ENCODE results near the gene PCAT6.
A peak's percentile ranks its signal among the peaks of the same experiment; 100 is the strongest.
"Not testable (repeated sequence)": the region's sequence is repeated elsewhere in the genome, so short reads cannot be mapped to it uniquely, and the experiment has no call there.

PCAT6 gene

GRCh38 chr1:202821467-202821866 lies 10.7 kb downstream of the PCAT6 start:
- H3K27me3 ChIP-seq (replicated peaks; ENCODE audit: control insufficient read depth, insufficient read depth, low read length, poor library complexity, severe bottlenecking): no peaks in the 10 kb centered on the region
- no peak for DNase-seq
- no peaks in the 10 kb centered on the region for H3K36me3 ChIP-seq (ENCODE audit: control insufficient read depth, insufficient read depth, low read length)
- no peak overlapping the region for H3K27ac ChIP-seq (ENCODE audit: insufficient read depth, low read length, poor library complexity, severe bottlenecking)
- H3K4me1 ChIP-seq (ENCODE audit: control insufficient read depth, insufficient read depth, low read length, poor library complexity, severe bottlenecking): no peaks in the 10 kb centered on the region
- H3K9me3 ChIP-seq (ENCODE audit: control insufficient read depth, low read length): no peaks in the 10 kb centered on the region
- H3K4me3 ChIP-seq (ENCODE audit: insufficient read depth, low read depth, low read length, poor library complexity, severe bottlenecking): no peak overlapping the region

- Histone ChIP-seq H3K9me3 (ENCODE audit: control insufficient read depth, low read length) (no peaks in the 10 kb centered on the region), H3K27ac (ENCODE audit: insufficient read depth, low read length, poor library complexity, severe bottlenecking) (no peak overlapping the region), H3K27me3 (replicated peaks; ENCODE audit: control insufficient read depth, insufficient read depth, low read length, poor library complexity, severe bottlenecking) (no peaks in the 10 kb centered on the region), H3K4me1 (ENCODE audit: control insufficient read depth, insufficient read depth, low read length, poor library complexity, severe bottlenecking) (no peaks in the 10 kb centered on the region), H3K36me3 (ENCODE audit: control insufficient read depth, insufficient read depth, low read length) (no peaks in the 10 kb centered on the region), H3K4me3 (ENCODE audit: insufficient read depth, low read depth, low read length, poor library complexity, severe bottlenecking) (no peak overlapping the region)
- no peak for DNase-seq
These were observed 15.0 kb downstream of the PCAT6 start for GRCh38 chr1:202825748-202826147.

- H3K4me1 ChIP-seq (ENCODE audit: control insufficient read depth, insufficient read depth, low read length, poor library complexity, severe bottlenecking); H3K27ac ChIP-seq (ENCODE audit: insufficient read depth, low read length, poor library complexity, severe bottlenecking); H3K27me3 ChIP-seq (replicated peaks; ENCODE audit: control insufficient read depth, insufficient read depth, low read length, poor library complexity, severe bottlenecking); H3K36me3 ChIP-seq (ENCODE audit: control insufficient read depth, insufficient read depth, low read length); DNase-seq; H3K4me3 ChIP-seq (ENCODE audit: insufficient read depth, low read depth, low read length, poor library complexity, severe bottlenecking); H3K9me3 ChIP-seq (ENCODE audit: control insufficient read depth, low read length): not testable (repeated sequence)
These were observed 18.5 kb downstream of the PCAT6 start for GRCh38 chr1:202829223-202829622.

- Histone ChIP-seq H3K27ac (ENCODE audit: insufficient read depth, low read length, poor library complexity, severe bottlenecking) (no peak overlapping the region), H3K4me3 (ENCODE audit: insufficient read depth, low read depth, low read length, poor library complexity, severe bottlenecking) (no peak overlapping the region), H3K36me3 (ENCODE audit: control insufficient read depth, insufficient read depth, low read length) (no peaks in the 10 kb centered on the region), H3K27me3 (replicated peaks; ENCODE audit: control insufficient read depth, insufficient read depth, low read length, poor library complexity, severe bottlenecking) (no peaks in the 10 kb centered on the region), H3K4me1 (ENCODE audit: control insufficient read depth, insufficient read depth, low read length, poor library complexity, severe bottlenecking) (peaks cover 24% of the 10 kb centered on the region), H3K9me3 (ENCODE audit: control insufficient read depth, low read length) (no peaks in the 10 kb centered on the region)
- DNase-seq: no peak
These were observed 21.2 kb downstream of the PCAT6 start for GRCh38 chr1:202831906-202832305.

- Histone ChIP-seq H3K9me3 (ENCODE audit: control insufficient read depth, low read length) (no peaks in the 10 kb centered on the region), H3K36me3 (ENCODE audit: control insufficient read depth, insufficient read depth, low read length) (no peaks in the 10 kb centered on the region), H3K4me3 (ENCODE audit: insufficient read depth, low read depth, low read length, poor library complexity, severe bottlenecking) (no peak overlapping the region), H3K27me3 (replicated peaks; ENCODE audit: control insufficient read depth, insufficient read depth, low read length, poor library complexity, severe bottlenecking) (no peaks in the 10 kb centered on the region), H3K4me1 (ENCODE audit: control insufficient read depth, insufficient read depth, low read length, poor library complexity, severe bottlenecking) (peaks cover 32% of the 10 kb centered on the region), H3K27ac (ENCODE audit: insufficient read depth, low read length, poor library complexity, severe bottlenecking) (no peak overlapping the region)
- no peak for DNase-seq
These were observed 24.2 kb downstream of the PCAT6 start for GRCh38 chr1:202834771-202835547.

GRCh38 chr1:202835548-202836072 lies 24.9 kb downstream of the PCAT6 start:
- Histone ChIP-seq H3K4me3 (ENCODE audit: insufficient read depth, low read depth, low read length, poor library complexity, severe bottlenecking) (peak overlapping the region; percentile 30), H3K27me3 (replicated peaks; ENCODE audit: control insufficient read depth, insufficient read depth, low read length, poor library complexity, severe bottlenecking) (no peaks in the 10 kb centered on the region), H3K27ac (ENCODE audit: insufficient read depth, low read length, poor library complexity, severe bottlenecking) (no peak overlapping the region), H3K36me3 (ENCODE audit: control insufficient read depth, insufficient read depth, low read length) (no peaks in the 10 kb centered on the region), H3K9me3 (ENCODE audit: control insufficient read depth, low read length) (no peaks in the 10 kb centered on the region), H3K4me1 (ENCODE audit: control insufficient read depth, insufficient read depth, low read length, poor library complexity, severe bottlenecking) (peaks cover 32% of the 10 kb centered on the region)
- peak; percentile 9 to 29 (median 25) for DNase-seq

- no peak overlapping the region for H3K27ac ChIP-seq (ENCODE audit: insufficient read depth, low read length, poor library complexity, severe bottlenecking)
- H3K4me1 ChIP-seq (ENCODE audit: control insufficient read depth, insufficient read depth, low read length, poor library complexity, severe bottlenecking): peaks cover 32% of the 10 kb centered on the region
- no peaks in the 10 kb centered on the region for H3K36me3 ChIP-seq (ENCODE audit: control insufficient read depth, insufficient read depth, low read length)
- no peak overlapping the region for H3K4me3 ChIP-seq (ENCODE audit: insufficient read depth, low read depth, low read length, poor library complexity, severe bottlenecking)
- no peak for DNase-seq
- H3K27me3 ChIP-seq (replicated peaks; ENCODE audit: control insufficient read depth, insufficient read depth, low read length, poor library complexity, severe bottlenecking): no peaks in the 10 kb centered on the region
- H3K9me3 ChIP-seq (ENCODE audit: control insufficient read depth, low read length): no peaks in the 10 kb centered on the region
These were observed 26.1 kb downstream of the PCAT6 start for GRCh38 chr1:202836623-202837403.

GRCh38 chr1:202837746-202838262 lies 27.1 kb downstream of the PCAT6 start:
- Histone ChIP-seq H3K27ac (ENCODE audit: insufficient read depth, low read length, poor library complexity, severe bottlenecking) (no peak overlapping the region), H3K27me3 (replicated peaks; ENCODE audit: control insufficient read depth, insufficient read depth, low read length, poor library complexity, severe bottlenecking) (no peaks in the 10 kb centered on the region), H3K36me3 (ENCODE audit: control insufficient read depth, insufficient read depth, low read length) (no peaks in the 10 kb centered on the region), H3K4me1 (ENCODE audit: control insufficient read depth, insufficient read depth, low read length, poor library complexity, severe bottlenecking) (peaks cover 32% of the 10 kb centered on the region), H3K9me3 (ENCODE audit: control insufficient read depth, low read length) (no peaks in the 10 kb centered on the region), H3K4me3 (ENCODE audit: insufficient read depth, low read depth, low read length, poor library complexity, severe bottlenecking) (no peak overlapping the region)
- no peak for DNase-seq

- no peak for DNase-seq
- Histone ChIP-seq H3K4me1 (ENCODE audit: control insufficient read depth, insufficient read depth, low read length, poor library complexity, severe bottlenecking) (no peaks in the 10 kb centered on the region), H3K27ac (ENCODE audit: insufficient read depth, low read length, poor library complexity, severe bottlenecking) (no peak overlapping the region), H3K36me3 (ENCODE audit: control insufficient read depth, insufficient read depth, low read length) (no peaks in the 10 kb centered on the region), H3K27me3 (replicated peaks; ENCODE audit: control insufficient read depth, insufficient read depth, low read length, poor library complexity, severe bottlenecking) (no peaks in the 10 kb centered on the region), H3K4me3 (ENCODE audit: insufficient read depth, low read depth, low read length, poor library complexity, severe bottlenecking) (no peak overlapping the region), H3K9me3 (ENCODE audit: control insufficient read depth, low read length) (no peaks in the 10 kb centered on the region)
These were observed 32.3 kb downstream of the PCAT6 start for GRCh38 chr1:202843081-202843480.

GRCh38 chr1:202844259-202844658 lies 33.5 kb downstream of the PCAT6 start:
- H3K4me3 ChIP-seq (ENCODE audit: insufficient read depth, low read depth, low read length, poor library complexity, severe bottlenecking): no peak overlapping the region
- H3K27me3 ChIP-seq (replicated peaks; ENCODE audit: control insufficient read depth, insufficient read depth, low read length, poor library complexity, severe bottlenecking): no peaks in the 10 kb centered on the region
- no peak for DNase-seq
- H3K27ac ChIP-seq (ENCODE audit: insufficient read depth, low read length, poor library complexity, severe bottlenecking): no peak overlapping the region
- no peaks in the 10 kb centered on the region for H3K4me1 ChIP-seq (ENCODE audit: control insufficient read depth, insufficient read depth, low read length, poor library complexity, severe bottlenecking)
- no peaks in the 10 kb centered on the region for H3K36me3 ChIP-seq (ENCODE audit: control insufficient read depth, insufficient read depth, low read length)
- no peaks in the 10 kb centered on the region for H3K9me3 ChIP-seq (ENCODE audit: control insufficient read depth, low read length)

All from effector memory CD4-positive, alpha-beta T cell (primary cell).